Activated CD8-positive, alpha-beta T cell treated with anti-CD3 and anti-CD28 coated beads for 36 hours (primary cell): ENCODE data around the gene LBX1. TPM values are rescaled to one million over a fixed set of nuclear protein-coding genes. Genes with fewer than 3 reads are reported as not detected.

Experiments used
- ATAC-seq: fragments of 200-7000 bp; cut with Tn5 transposase; one replicate; pipeline ENCODE4 v1.10.0; 2021; ENCODE audit warnings: mild to moderate bottlenecking, moderate library complexity
- CTCF ChIA-PET: fragments of 350-600 bp; sonication (Branson Sonifier 250); formaldehyde crosslinking; loops from one replicate; lab custom pipeline; 2021; ENCODE audit warnings: antibody characterized with exemption; lab: Charles Lee
- POLR2A ChIA-PET: fragments of 350-600 bp; sonication (Branson Sonifier 250); formaldehyde crosslinking; loops from one replicate; lab custom pipeline; 2021; ENCODE audit warnings: antibody characterized with exemption; lab: Charles Lee
- DNase-seq: peaks from one replicate; pipeline ENCODE4 v3.0.0-alpha.2; 2020
- H3K27ac Mint-ChIP-seq: one replicate; pipeline ENCODE4 v1.8.0; 2021; ENCODE audit warnings: mild to moderate bottlenecking, mixed read lengths
- H3K27me3 Mint-ChIP-seq: one replicate; pipeline ENCODE4 v1.8.0; 2021; ENCODE audit warnings: mixed read lengths
- H3K36me3 Mint-ChIP-seq: one replicate; pipeline ENCODE4 v1.8.0; 2021; ENCODE audit warnings: low read depth, mixed read lengths
- H3K4me1 Mint-ChIP-seq: one replicate; pipeline ENCODE4 v1.8.0; 2021; ENCODE audit warnings: low read depth, mixed read lengths
- H3K4me3 Mint-ChIP-seq: one replicate; pipeline ENCODE4 v1.8.0; 2021; ENCODE audit warnings: mild to moderate bottlenecking, moderate library complexity, mixed read lengths
- H3K9me3 Mint-ChIP-seq: one replicate; pipeline ENCODE4 v1.8.0; 2021; ENCODE audit warnings: mixed read lengths
- CTCF ChIP-seq: fragments of 200-600 bp; IDR thresholded peaks from one replicate; pipeline ENCODE4 v1.8.0; 2022; ENCODE audit warnings: antibody characterized with exemption, mild to moderate bottlenecking
- intact Hi-C: fragments of 100-400 bp; cut with micrococcal nuclease; formaldehyde crosslinking; loops from one replicate; pipeline ENCODE4 v1.10.0; 2022
- total RNA-seq, 2 experiments: library from RNA; stranded (reverse); gene quantifications; one replicate each; pipeline ENCODE4 v1.2.3, GENCODE V29; 2021

LBX1 gene
- total RNA-seq, 2 experiments from 2014 or later = not detected

- intact Hi-C loops = no loop called here
- Mint-ChIP-seq H3K9me3 (peaks cover 3% of the 10 kb centered on the region), H3K4me1 (no peaks in the 10 kb centered on the region), H3K27me3 (peaks cover 22% of the 10 kb centered on the region), H3K4me3 (no peak overlapping the region), H3K27ac (no peak overlapping the region), H3K36me3 (no peaks in the 10 kb centered on the region)
- DNase-seq (peak; percentile 23), ATAC-seq (peak; percentile 58)
- CTCF ChIA-PET = interaction anchor here (1.4 to 1.9 kb wide), 3 partner anchors 14 to 116 kb away, joined by 3 to 6 read pairs (median 4); no protein-coding TSS in a partner anchor
- POLR2A ChIA-PET = no interaction called here
- no peak for TF ChIP-seq CTCF
Observed at GRCh38 chr10:101258179-101258885, 29.1 kb upstream of the LBX1 start.

- no peak for TF ChIP-seq CTCF
- ChIA-PET CTCF (interaction anchor here (1.9 kb wide), 1 partner anchor 15 kb away, joined by 6 read pairs; no protein-coding TSS in a partner anchor), POLR2A (no interaction called here)
- intact Hi-C loops = no loop called here
- no peaks in the 10 kb centered on the region for H3K4me1 Mint-ChIP-seq
- H3K9me3 Mint-ChIP-seq = peaks cover 3% of the 10 kb centered on the region
- ATAC-seq (no peak), DNase-seq (no peak)
- H3K4me3 Mint-ChIP-seq = no peak overlapping the region
- no peaks in the 10 kb centered on the region for H3K36me3 Mint-ChIP-seq
- peaks cover 19% of the 10 kb centered on the region for H3K27me3 Mint-ChIP-seq
- no peak overlapping the region for H3K27ac Mint-ChIP-seq
Observed at GRCh38 chr10:101257491-101257890, 28.2 kb upstream of the LBX1 start.

GRCh38 chr10:101257084-101257483 lies 27.8 kb upstream of the LBX1 start:
- Mint-ChIP-seq H3K36me3 (no peaks in the 10 kb centered on the region), H3K27ac (no peak overlapping the region), H3K4me3 (no peak overlapping the region), H3K27me3 (peaks cover 16% of the 10 kb centered on the region), H3K9me3 (peaks cover 3% of the 10 kb centered on the region), H3K4me1 (no peaks in the 10 kb centered on the region)
- ChIA-PET POLR2A (no interaction called here), CTCF (interaction anchor here (1.9 kb wide), 1 partner anchor 15 kb away, joined by 6 read pairs; no protein-coding TSS in a partner anchor)
- DNase-seq (no peak), ATAC-seq (no peak)
- intact Hi-C loops = no loop called here
- no peak for TF ChIP-seq CTCF

GRCh38 chr10:101256387-101256786 lies 27.1 kb upstream of the LBX1 start:
- ChIA-PET CTCF (interaction anchor here (1.3 to 1.9 kb wide), 2 partner anchors 16 to 18 kb away, joined by 3 to 6 read pairs; no protein-coding TSS in a partner anchor), POLR2A (interaction anchor here (0.6 kb wide), 1 partner anchor 20 kb away, joined by 3 read pairs; no protein-coding TSS in a partner anchor)
- no peaks in the 10 kb centered on the region for H3K4me1 Mint-ChIP-seq
- H3K36me3 Mint-ChIP-seq = no peaks in the 10 kb centered on the region
- intact Hi-C loops = no loop called here
- no peak for TF ChIP-seq CTCF
- H3K9me3 Mint-ChIP-seq = peaks cover 3% of the 10 kb centered on the region
- ATAC-seq (no peak), DNase-seq (no peak)
- peaks cover 12% of the 10 kb centered on the region for H3K27me3 Mint-ChIP-seq
- no peak overlapping the region for H3K4me3 Mint-ChIP-seq
- no peak overlapping the region for H3K27ac Mint-ChIP-seq

- CTCF ChIA-PET = interaction anchor here (0.9 to 2.5 kb wide), 2 partner anchors 36 to 321 kb away, joined by 4 to 9 read pairs; no protein-coding TSS in a partner anchor
- no peak for DNase-seq
- ATAC-seq = no peak
- TF ChIP-seq CTCF = no peak
- no peaks in the 10 kb centered on the region for H3K36me3 Mint-ChIP-seq
- no peaks in the 10 kb centered on the region for H3K9me3 Mint-ChIP-seq
- H3K27ac Mint-ChIP-seq = no peak overlapping the region
- POLR2A ChIA-PET = no interaction called here
- intact Hi-C loops = no loop called here
- H3K27me3 Mint-ChIP-seq = peaks cover 21% of the 10 kb centered on the region
- no peak overlapping the region for H3K4me3 Mint-ChIP-seq
- no peaks in the 10 kb centered on the region for H3K4me1 Mint-ChIP-seq
Observed at GRCh38 chr10:101250136-101250535, 20.9 kb upstream of the LBX1 start.
